Gastrocnemius medialis (tissue), 4 donors: ENCODE results near the gene PA2G4. TPM values are rescaled to one million over a fixed set of nuclear protein-coding genes. Genes with fewer than 3 reads are reported as not detected.
"Not testable (repeated sequence)": the region's sequence is repeated elsewhere in the genome, so short reads cannot be mapped to it uniquely, and the experiment has no call there.

ENCODE experiments used
- ATAC-seq, 2 donors: fragments of 150-250 bp; one replicate each; pipeline ENCODE4 v1.9.1; 2016
- DNase-seq, 2 donors: peaks; one replicate each; pipeline ENCODE4 v3.0.0-alpha.2; 2019
- H3K27ac ChIP-seq, 4 donors: fragments of 200-600 bp; sonication (generic); 1 replicate in 1 of 4; 2 replicates in 3 of 4; pipeline ENCODE4 v1.5.1; 2016 to 2018; ENCODE audit warnings: mild to moderate bottlenecking in 2 of 4, moderate library complexity in 1 of 4
- H3K27me3 ChIP-seq, 3 donors: fragments of 200-600 bp; sonication (generic) in 2 of 3; 1 replicate in 1 of 3; 2 replicates in 2 of 3; pipeline versions ENCODE4 v1.5.1 to v1.6.0; 2016 to 2019; ENCODE audit warnings: mild to moderate bottlenecking in 1 of 3, moderate library complexity in 1 of 3
- H3K36me3 ChIP-seq, 2 donors: fragments of 200-600 bp; sonication (generic) in 1 of 2; one replicate each; pipeline ENCODE4 v1.5.1; 2017 to 2018
- H3K4me1 ChIP-seq, 2 donors: fragments of 200-600 bp; sonication (generic) in 1 of 2; one replicate each; pipeline ENCODE4 v1.5.1; 2016 to 2017; ENCODE audit warnings: mild to moderate bottlenecking in 2 of 2
- H3K4me3 ChIP-seq, 4 donors: fragments of 200-600 bp; sonication (generic) in 3 of 4; 1 replicate in 1 of 4; 2 replicates in 3 of 4; pipeline ENCODE4 v1.5.1; 2016 to 2019; ENCODE audit warnings: mild to moderate bottlenecking in 2 of 4
- H3K9me3 ChIP-seq, 3 donors: fragments of 200-600 bp; sonication (generic) in 2 of 3; 1 replicate in 1 of 3; 2 replicates in 2 of 3; pipeline ENCODE4 v1.5.1; 2016 to 2019
- CTCF ChIP-seq, 5 experiments: fragments of 450-650 bp in 3 of 5; fragments of 200-600 bp in 2 of 5; sonication (generic) in 2 of 5; IDR thresholded peaks in 4 of 5; conservative IDR thresholded peaks in 1 of 5; 1 replicate in 4 of 5; 2 replicates in 1 of 5; pipeline ENCODE4 v1.5.1; 2016 to 2019; ENCODE audit warnings: antibody characterized with exemption in 5 of 5, mild to moderate bottlenecking in 3 of 5, moderate library complexity in 3 of 5
- POLR2A ChIP-seq, 2 donors: fragments of 450-650 bp; IDR thresholded peaks; one replicate each; pipeline ENCODE4 v1.6.1; 2017; ENCODE audit warnings: antibody characterized with exemption in 2 of 2, mild to moderate bottlenecking in 2 of 2, moderate library complexity in 2 of 2
- in situ Hi-C, 4 donors: fragments of 200-750 bp; cut with MboI; loops; one replicate each; pipeline versions ENCODE4 v1.15.0 to v1.8.0; 2017; ENCODE audit warnings: low sequenced_read_pairs in 4 of 4
- intact Hi-C: fragments of 100-400 bp; cut with DNase I; formaldehyde crosslinking; loops from one replicate; pipeline ENCODE4 v1.15.1; 2023; ENCODE audit warnings: low total_unique reads
- total RNA-seq, 4 donors: library from RNA; depleted of rRNA; stranded (reverse); fragments of >200 nt; gene quantifications; one replicate each; pipeline versions ENCODE4 v1.1.0 to v1.2.3, GENCODE V29; 2016

The PA2G4 gene
- total RNA-seq, 4 donors from 2014 or later, result 109 to 204 (median 127) TPM

- DNase-seq (no peak), ATAC-seq (no peak)
- TF ChIP-seq CTCF (IDR thresholded peaks at IDR 0.05 in 4 of 5, conservative IDR thresholded peaks at IDR 0.05 in 1 of 5) (no peak), POLR2A (IDR thresholded peaks at IDR 0.05) (no peak)
- Histone ChIP-seq H3K27ac (peak overlapping the region; percentile 88 to 97 (median 96)), H3K36me3 (no peaks in the 10 kb centered on the region), H3K4me1 (peaks cover 24 to 40% of the 10 kb centered on the region in 2 donors), H3K27me3 (no peaks in the 10 kb centered on the region), H3K9me3 (no peaks in the 10 kb centered on the region), H3K4me3 (peak overlapping the region in 1 of 4 donors; percentile 3)
- intact Hi-C loops, result no loop called here
- in situ Hi-C loops, result no loop called here
These were observed 49.3 kb downstream of the PA2G4 start for GRCh38 chr12:56153678-56154065.

GRCh38 chr12:56154246-56154771 is 50.0 kb downstream of the PA2G4 start:
- Histone ChIP-seq H3K4me1 (peaks cover 26 to 42% of the 10 kb centered on the region in 2 donors), H3K4me3 (peak overlapping the region in 1 of 4 donors; percentile 3), H3K9me3 (no peaks in the 10 kb centered on the region), H3K27ac (peak overlapping the region; percentile 88 to 97 (median 96)), H3K36me3 (peaks cover 0 to under 1% of the 10 kb centered on the region in 2 donors), H3K27me3 (no peaks in the 10 kb centered on the region)
- DNase-seq (no peak), ATAC-seq (no peak)
- in situ Hi-C loops, result no loop called here
- TF ChIP-seq CTCF (IDR thresholded peaks at IDR 0.05 in 4 of 5, conservative IDR thresholded peaks at IDR 0.05 in 1 of 5) (no peak), POLR2A (IDR thresholded peaks at IDR 0.05) (peak in 1 of 2 donors; percentile 12)
- intact Hi-C loops, result no loop called here

GRCh38 chr12:56154818-56155217 is 50.5 kb downstream of the PA2G4 start:
- Histone ChIP-seq H3K27ac (peak overlapping the region in 3 of 4 donors; percentile 96 to 97 (median 96)), H3K36me3 (peaks cover 0 to 5% of the 10 kb centered on the region in 2 donors), H3K9me3 (no peaks in the 10 kb centered on the region), H3K27me3 (no peaks in the 10 kb centered on the region), H3K4me1 (peaks cover 31 to 47% of the 10 kb centered on the region in 2 donors), H3K4me3 (no peak overlapping the region)
- TF ChIP-seq CTCF (IDR thresholded peaks at IDR 0.05 in 4 of 5, conservative IDR thresholded peaks at IDR 0.05 in 1 of 5) (no peak), POLR2A (IDR thresholded peaks at IDR 0.05) (no peak)
- in situ Hi-C loops, result no loop called here
- DNase-seq (no peak), ATAC-seq (no peak)
- intact Hi-C loops, result no loop called here

- DNase-seq (no peak), ATAC-seq (no peak)
- H3K27ac ChIP-seq, result peak overlapping the region in 3 of 4 donors; percentile 96 to 97 (median 96)
- peaks cover 0 to 11% of the 10 kb centered on the region in 2 donors for H3K36me3 ChIP-seq
- no peak for TF ChIP-seq POLR2A (IDR thresholded peaks at IDR 0.05)
- no peak for TF ChIP-seq CTCF (IDR thresholded peaks at IDR 0.05 in 4 of 5, conservative IDR thresholded peaks at IDR 0.05 in 1 of 5)
- no peaks in the 10 kb centered on the region for H3K27me3 ChIP-seq
- peaks cover 37 to 53% of the 10 kb centered on the region in 2 donors for H3K4me1 ChIP-seq
- H3K9me3 ChIP-seq, result no peaks in the 10 kb centered on the region
- in situ Hi-C loops (no loop called here), intact Hi-C loops (no loop called here)
- no peak overlapping the region for H3K4me3 ChIP-seq
These were observed 51.0 kb downstream of the PA2G4 start for GRCh38 chr12:56155256-56155845.

GRCh38 chr12:56156464-56157200 is 52.3 kb downstream of the PA2G4 start:
- intact Hi-C loops, DNase-seq, in situ Hi-C loops, H3K27me3 ChIP-seq, ATAC-seq, H3K9me3 ChIP-seq: not testable (repeated sequence)
- Histone ChIP-seq H3K27ac (peak overlapping the region; percentile 87 to 97 (median 96)), H3K4me3 (peak overlapping the region; percentile 68 to 93 (median 80)), H3K4me1 (peaks cover 39 to 54% of the 10 kb centered on the region in 2 donors), H3K36me3 (peaks cover 0 to 23% of the 10 kb centered on the region in 2 donors)
